UCSD-AML1 (cell line): ENCODE results near the gene LY6G6D.

Source experiments
- DNase-seq: peaks from one replicate; lab custom pipeline; 2025; ENCODE audit not compliant: unreplicated experiment; lab: John Stamatoyannopoulos, UW

The LY6G6D gene

GRCh38 chr6:31715022-31715958, at the start of gene LY6G6D:
TSS of gene LY6G6D (plus strand) at chr6:31715348. CDS start at chr6:31715356, 8 bp downstream.
- DNase-seq: no peak

- DNase-seq: peak; percentile 97
Measured at GRCh38 chr6:31665501-31666336, 49.4 kb upstream of the LY6G6D start, which contains the start of gene CSNK2B. TSS of gene CSNK2B (plus strand) at chr6:31666080. CDS start at chr6:31666832, 752 bp downstream.

- no peak for DNase-seq
Measured at GRCh38 chr6:31666337-31666965, 48.7 kb upstream of the LY6G6D start.

GRCh38 chr6:31669676-31670075, 45.5 kb upstream of the LY6G6D start, which contains the start of gene LY6G5B:
TSS of gene LY6G5B (plus strand) at chr6:31669976. CDS start at chr6:31670951, 975 bp downstream.
- no peak for DNase-seq

- no peak for DNase-seq
Measured at GRCh38 chr6:31676322-31676903, 38.7 kb upstream of the LY6G6D start.

GRCh38 chr6:31676904-31677303, 38.2 kb upstream of the LY6G6D start:
- DNase-seq: no peak

GRCh38 chr6:31677955-31678354, 37.2 kb upstream of the LY6G6D start:
- no peak for DNase-seq

- peak; percentile 65 for DNase-seq
Measured at GRCh38 chr6:31680226-31681134, 34.7 kb upstream of the LY6G6D start, which contains the start of gene LY6G5C. TSS of gene LY6G5C (minus strand) at chr6:31681067. CDS start at chr6:31680373, 694 bp downstream.

- DNase-seq: peak; percentile 67
Measured at GRCh38 chr6:31681135-31681671, 33.9 kb upstream of the LY6G6D start.

- no peak for DNase-seq
Measured at GRCh38 chr6:31683591-31683990, 31.6 kb upstream of the LY6G6D start.

- no peak for DNase-seq
Measured at GRCh38 chr6:31686483-31686882, 28.7 kb upstream of the LY6G6D start.

GRCh38 chr6:31687321-31687720, 27.8 kb upstream of the LY6G6D start:
- no peak for DNase-seq

GRCh38 chr6:31687860-31688693, 27.1 kb upstream of the LY6G6D start:
- DNase-seq: no peak

GRCh38 chr6:31689249-31690110, 25.7 kb upstream of the LY6G6D start:
- DNase-seq: no peak

- no peak for DNase-seq
Measured at GRCh38 chr6:31690231-31691077, 24.7 kb upstream of the LY6G6D start.

GRCh38 chr6:31691078-31691463, 24.1 kb upstream of the LY6G6D start:
- DNase-seq: no peak
